ENCODE results near the gene PRKG1.
"Not testable (repeated sequence)": the region's sequence is repeated elsewhere in the genome, so short reads cannot be mapped to it uniquely, and the experiment has no call there.

PRKG1 gene

DNA sequence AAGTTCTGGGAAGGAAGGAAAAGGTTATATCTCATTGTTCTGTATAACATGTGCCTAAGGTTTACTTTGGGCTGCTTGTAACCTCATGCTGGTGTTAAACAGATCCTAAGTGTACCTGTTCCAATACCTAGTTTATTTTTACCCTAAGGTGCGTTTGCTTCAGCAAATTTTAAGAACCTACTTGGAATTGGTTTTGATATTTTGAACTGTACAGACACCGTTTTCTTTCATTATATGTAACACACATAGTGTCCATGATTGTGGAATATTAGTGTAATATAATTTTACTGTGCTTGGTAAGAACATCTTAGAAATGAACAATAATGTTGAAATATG, 954.2 kb downstream of the PRKG1 start:
- TF ChIP-seq CTCF (IDR thresholded peaks at IDR 0.05; ENCODE audit: borderline replicate concordance, insufficient read depth, low read depth, low read length), result no peak
- no peak overlapping the region for H3K4me3 ChIP-seq (ENCODE audit: low read depth, low read length)

- TF ChIP-seq CTCF (IDR thresholded peaks at IDR 0.05; ENCODE audit: borderline replicate concordance, insufficient read depth, low read depth, low read length), result no peak
- no peak overlapping the region for H3K4me3 ChIP-seq (ENCODE audit: low read depth, low read length)
These were observed 955.3 kb downstream of the PRKG1 start for GRCh38 chr10:52029628-52030027.

GRCh38 chr10:52030051-52030790, 955.9 kb downstream of the PRKG1 start:
- TF ChIP-seq CTCF (IDR thresholded peaks at IDR 0.05; ENCODE audit: borderline replicate concordance, insufficient read depth, low read depth, low read length), result no peak
- no peak overlapping the region for H3K4me3 ChIP-seq (ENCODE audit: low read depth, low read length)

DNA sequence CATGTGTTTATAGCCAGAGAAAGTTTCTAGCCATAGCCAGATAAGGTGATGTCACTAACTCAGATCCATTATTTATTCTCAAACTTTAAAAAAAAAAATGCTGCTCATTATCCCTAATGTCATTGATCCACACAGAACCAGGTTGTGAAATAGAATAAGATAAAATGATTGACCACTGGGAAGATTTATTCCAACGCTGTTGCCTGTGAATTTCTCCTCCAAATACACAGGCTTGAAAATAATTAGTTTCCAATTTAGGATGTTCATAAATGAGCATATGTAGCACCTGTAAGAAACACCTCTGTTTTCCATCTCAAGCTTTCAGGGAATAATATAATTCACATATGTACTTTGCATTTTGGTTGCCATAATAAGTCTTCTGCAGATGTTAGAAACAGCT, 956.7 kb downstream of the PRKG1 start:
- no peak for TF ChIP-seq CTCF (IDR thresholded peaks at IDR 0.05; ENCODE audit: borderline replicate concordance, insufficient read depth, low read depth, low read length)
- H3K4me3 ChIP-seq (ENCODE audit: low read depth, low read length), result no peak overlapping the region

DNA sequence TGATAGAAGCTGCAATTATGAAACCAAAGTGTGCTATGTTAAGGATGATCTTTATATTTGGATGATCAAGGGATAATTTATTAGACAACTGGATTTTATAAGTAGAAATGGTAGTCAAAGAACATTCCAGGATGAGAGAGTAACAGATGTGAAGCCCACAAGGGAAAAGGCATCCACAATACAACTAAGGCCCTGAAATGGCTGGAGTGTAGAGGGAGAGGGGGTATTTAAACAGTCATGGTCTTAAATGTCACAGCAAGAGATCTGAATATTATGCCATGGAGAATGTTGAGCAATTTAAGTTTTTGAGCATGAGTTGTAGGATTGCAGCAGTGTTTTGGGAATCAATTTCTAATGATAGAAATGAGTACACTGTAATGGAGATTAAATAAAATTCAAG, 957.5 kb downstream of the PRKG1 start:
- no peak overlapping the region for H3K4me3 ChIP-seq (ENCODE audit: low read depth, low read length)
- no peak for TF ChIP-seq CTCF (IDR thresholded peaks at IDR 0.05; ENCODE audit: borderline replicate concordance, insufficient read depth, low read depth, low read length)

- H3K4me3 ChIP-seq (ENCODE audit: low read depth, low read length), result no peak overlapping the region
- no peak for TF ChIP-seq CTCF (IDR thresholded peaks at IDR 0.05; ENCODE audit: borderline replicate concordance, insufficient read depth, low read depth, low read length)
These were observed 958.7 kb downstream of the PRKG1 start for GRCh38 chr10:52032681-52033629.

GRCh38 chr10:52039002-52039793, 964.9 kb downstream of the PRKG1 start:
- H3K4me3 ChIP-seq (ENCODE audit: low read depth, low read length), result not testable (repeated sequence)
